CD4-positive, alpha-beta memory T cell (primary cell): ENCODE results near the gene CAMK2A. TPM values are rescaled to one million over a fixed set of nuclear protein-coding genes. Genes with fewer than 3 reads are reported as not detected.

Experiments
- CTCF ChIA-PET: fragments of 350-600 bp; sonication (Branson Sonifier 250); formaldehyde crosslinking; loops from one replicate; lab custom pipeline; 2021; ENCODE audit warnings: inconsistent platforms; ENCODE audit not compliant: partially characterized antibody; lab: Charles Lee
- POLR2A ChIA-PET: fragments of 350-600 bp; sonication (Branson Sonifier 250); formaldehyde crosslinking; loops from one replicate; lab custom pipeline; 2021; ENCODE audit not compliant: partially characterized antibody; lab: Charles Lee
- DNase-seq, 5 donors: peaks; one replicate each; pipeline versions ENCODE4 v3.0.0 to v3.0.0-alpha.2; 2020 to 2022; ENCODE audit warnings: mixed read lengths in 1 of 5
- H3K27ac ChIP-seq: one replicate; pipeline ENCODE4 v1.7.0; 2013; ENCODE audit warnings: low read depth, low read length
- H3K27me3 ChIP-seq: 2 replicates; pipeline ENCODE4 v1.7.0; 2013; ENCODE audit warnings: mild to moderate bottlenecking, low read length, moderate library complexity; ENCODE audit not compliant: insufficient read depth
- H3K36me3 ChIP-seq: 2 replicates; pipeline ENCODE4 v1.7.0; 2013; ENCODE audit warnings: mild to moderate bottlenecking, low read length, moderate library complexity; ENCODE audit not compliant: insufficient read depth
- H3K4me1 ChIP-seq: 2 replicates; pipeline ENCODE4 v1.7.0; 2013; ENCODE audit warnings: mild to moderate bottlenecking, low read length, moderate library complexity; ENCODE audit not compliant: insufficient read depth
- H3K4me3 ChIP-seq, 2 donors: one replicate each; pipeline ENCODE4 v1.7.0; 2013; ENCODE audit warnings: low read length in 2 of 2, mild to moderate bottlenecking in 1 of 2
- H3K9me3 ChIP-seq, 2 donors: one replicate each; pipeline ENCODE4 v1.7.0; 2013; ENCODE audit warnings: low read length in 2 of 2, control low read depth in 1 of 2; ENCODE audit not compliant: control insufficient read depth in 1 of 2
- H3K27ac Mint-ChIP-seq, 7 donors: one replicate each; pipeline ENCODE4 v1.8.0; 2020 to 2021; ENCODE audit warnings: mixed read lengths in 7 of 7, mild to moderate bottlenecking in 6 of 7, inconsistent platforms in 3 of 7, moderate library complexity in 3 of 7
- H3K27me3 Mint-ChIP-seq, 2 donors: one replicate each; pipeline ENCODE4 v1.8.0; 2020 to 2021; ENCODE audit warnings: mixed read lengths in 2 of 2
- H3K36me3 Mint-ChIP-seq, 2 donors: one replicate each; pipeline ENCODE4 v1.8.0; 2020 to 2021; ENCODE audit warnings: mixed read lengths in 2 of 2, inconsistent platforms in 1 of 2, mild to moderate bottlenecking in 1 of 2
- H3K4me1 Mint-ChIP-seq, 4 donors: one replicate each; pipeline ENCODE4 v1.8.0; 2020 to 2021; ENCODE audit warnings: mixed read lengths in 4 of 4, mild to moderate bottlenecking in 1 of 4
- H3K4me3 Mint-ChIP-seq, 8 donors: one replicate each; pipeline ENCODE4 v1.8.0; 2020 to 2021; ENCODE audit warnings: mixed read lengths in 8 of 8, mild to moderate bottlenecking in 7 of 8, moderate library complexity in 6 of 8, inconsistent platforms in 3 of 8
- H3K9me3 Mint-ChIP-seq, 8 donors: one replicate each; pipeline ENCODE4 v1.8.0; 2020 to 2021; ENCODE audit warnings: mixed read lengths in 8 of 8, mild to moderate bottlenecking in 5 of 8, inconsistent platforms in 3 of 8, moderate library complexity in 1 of 8
- intact Hi-C: fragments of 100-400 bp; cut with micrococcal nuclease; formaldehyde crosslinking; loops from one replicate; pipeline ENCODE4 v1.15.1; 2023
- polyA plus RNA-seq, 2 donors: library from polyadenylated mRNA; unstranded; fragments of 300-500 nt; fragmentation: Illumina TruSeq; gene quantifications; one replicate each; pipeline ENCODE4 v1.2.3, GENCODE V29; 2021
- total RNA-seq, 2 experiments: library from RNA; stranded (reverse); gene quantifications; one replicate each; pipeline ENCODE4 v1.2.3, GENCODE V29; 2021

The CAMK2A gene
- total and polyA plus RNA-seq, 4 experiments from 2014 or later: not detected

DNA sequence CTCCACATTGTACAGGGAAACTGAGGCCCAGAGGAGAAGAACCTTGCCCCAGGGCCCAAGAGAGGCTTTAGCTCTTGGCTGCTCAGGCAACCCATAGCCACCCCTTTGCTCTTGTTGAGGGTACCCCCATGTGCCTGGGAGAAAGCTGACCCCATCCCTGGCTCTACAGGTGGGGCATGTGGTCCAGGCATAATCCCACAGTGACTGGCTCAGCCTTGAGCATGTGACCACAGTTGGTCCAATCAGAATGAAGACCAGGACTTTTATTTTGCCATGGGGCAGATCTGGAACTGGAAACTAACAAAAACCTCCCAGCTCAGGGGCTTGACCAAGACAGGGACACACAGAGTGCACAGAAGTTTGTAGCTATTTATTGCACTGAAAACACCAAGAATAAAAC, 70.4 kb downstream of the CAMK2A start:
- ChIA-PET CTCF (interaction anchor here (0.5 to 2.1 kb wide), 7 partner anchors 8 to 652 kb away, joined by 3 to 12 read pairs (median 3); no protein-coding TSS in a partner anchor), POLR2A (no interaction called here)
- no peak overlapping the region for H3K4me3 ChIP-seq
- no peaks in the 10 kb centered on the region for H3K4me1 ChIP-seq
- H3K27me3 ChIP-seq: no peaks in the 10 kb centered on the region
- no peak overlapping the region for H3K27ac Mint-ChIP-seq
- H3K27ac ChIP-seq: no peak overlapping the region
- no peaks in the 10 kb centered on the region for H3K36me3 ChIP-seq
- intact Hi-C loops: loop anchor here (2.0 kb wide), 1 partner anchor 228 kb away; no protein-coding TSS in a partner anchor
- peaks cover 0 to 4% of the 10 kb centered on the region in 2 donors for H3K27me3 Mint-ChIP-seq
- no peak overlapping the region for H3K4me3 Mint-ChIP-seq
- no peaks in the 10 kb centered on the region for H3K36me3 Mint-ChIP-seq
- H3K4me1 Mint-ChIP-seq: peaks cover 0 to 5% (median under 1%) of the 10 kb centered on the region in 4 donors
- H3K9me3 Mint-ChIP-seq: no peaks in the 10 kb centered on the region
- no peak for DNase-seq
- no peaks in the 10 kb centered on the region for H3K9me3 ChIP-seq

DNA sequence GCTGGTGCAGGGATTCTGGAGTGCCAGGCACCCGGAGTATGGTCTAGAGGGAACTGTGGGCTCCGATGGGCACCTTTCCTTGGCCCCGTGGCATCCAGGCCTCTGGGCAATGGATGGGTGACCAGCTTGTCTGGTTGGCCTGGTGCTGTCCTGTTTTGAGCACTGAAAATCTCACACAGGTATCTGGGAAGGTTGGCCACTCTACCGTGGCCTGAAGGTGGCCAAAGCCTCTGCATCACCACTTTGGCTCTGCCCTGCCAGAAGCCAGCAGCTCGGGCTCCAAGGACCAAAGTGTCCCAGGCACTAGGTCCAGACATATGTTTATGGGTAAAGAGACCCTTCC, 70.9 kb downstream of the CAMK2A start:
- H3K9me3 Mint-ChIP-seq: no peaks in the 10 kb centered on the region
- Histone ChIP-seq H3K4me1 (no peaks in the 10 kb centered on the region), H3K36me3 (no peaks in the 10 kb centered on the region), H3K9me3 (no peaks in the 10 kb centered on the region), H3K27ac (no peak overlapping the region), H3K27me3 (no peaks in the 10 kb centered on the region), H3K4me3 (no peak overlapping the region)
- H3K27ac Mint-ChIP-seq: no peak overlapping the region
- peaks cover 0 to 5% (median under 1%) of the 10 kb centered on the region in 4 donors for H3K4me1 Mint-ChIP-seq
- CTCF ChIA-PET: interaction anchor here (0.5 to 2.4 kb wide), 10 partner anchors 9 to 652 kb away, joined by 3 to 12 read pairs (median 4); no protein-coding TSS in a partner anchor
- POLR2A ChIA-PET: no interaction called here
- H3K36me3 Mint-ChIP-seq: no peaks in the 10 kb centered on the region
- H3K4me3 Mint-ChIP-seq: no peak overlapping the region
- DNase-seq: no peak
- H3K27me3 Mint-ChIP-seq: peaks cover 0 to 4% of the 10 kb centered on the region in 2 donors
- intact Hi-C loops: loop anchor here (1.0 to 2.0 kb wide), 4 partner anchors 57 to 228 kb away; no protein-coding TSS in a partner anchor

DNA sequence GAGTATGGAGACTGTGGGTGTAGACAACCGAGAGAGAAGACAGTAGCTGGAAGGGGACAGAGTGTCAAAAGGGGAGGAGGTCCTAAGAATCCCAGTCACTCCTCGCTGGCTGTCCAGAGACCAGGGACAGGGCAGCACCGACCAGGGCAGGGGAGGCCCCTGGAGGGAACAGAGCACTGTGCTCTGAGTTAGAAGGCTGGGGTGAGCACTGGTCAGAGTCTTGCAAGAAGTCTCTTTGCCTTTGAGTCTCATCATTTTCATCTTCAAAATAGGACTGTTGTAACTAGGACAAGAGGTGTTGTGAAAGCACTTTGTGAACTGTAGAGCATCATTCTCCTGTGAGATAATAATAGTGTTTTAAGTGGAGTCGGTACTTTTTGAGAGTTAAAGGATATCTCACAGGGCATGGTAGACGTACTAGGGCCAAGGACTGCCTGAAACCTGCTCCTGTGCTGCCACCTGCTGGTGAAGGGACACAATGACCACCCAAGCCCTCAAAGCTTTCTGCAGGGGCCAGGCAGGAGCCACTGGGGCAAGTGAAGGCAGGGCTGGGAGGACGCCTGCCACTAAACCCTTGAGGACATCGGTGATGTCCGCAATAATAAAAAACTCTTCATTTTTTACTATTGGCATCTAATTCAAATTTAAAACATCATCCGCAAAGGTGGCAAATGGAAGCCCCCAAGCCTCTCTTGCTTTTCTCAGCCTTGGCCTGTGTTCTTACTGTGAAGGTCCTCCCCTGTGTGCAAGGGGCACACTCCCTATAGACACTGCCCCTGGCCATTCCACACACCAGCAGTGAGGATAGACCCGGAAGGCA, 71.5 kb downstream of the CAMK2A start:
- DNase-seq: peak; percentile 67 to 73 (median 71)
- no peaks in the 10 kb centered on the region for H3K4me1 ChIP-seq
- H3K36me3 ChIP-seq: no peaks in the 10 kb centered on the region
- H3K27ac ChIP-seq: no peak overlapping the region
- CTCF ChIA-PET: interaction anchor here (0.6 to 2.4 kb wide), 9 partner anchors 9 to 384 kb away, joined by 3 to 12 read pairs (median 4); no protein-coding TSS in a partner anchor
- Mint-ChIP-seq H3K36me3 (no peaks in the 10 kb centered on the region), H3K9me3 (no peaks in the 10 kb centered on the region), H3K27ac (no peak overlapping the region), H3K4me3 (no peak overlapping the region), H3K27me3 (peaks cover 0 to 4% of the 10 kb centered on the region in 2 donors), H3K4me1 (peaks cover 0 to 5% (median under 1%) of the 10 kb centered on the region in 4 donors)
- no peaks in the 10 kb centered on the region for H3K9me3 ChIP-seq
- no peaks in the 10 kb centered on the region for H3K27me3 ChIP-seq
- H3K4me3 ChIP-seq: no peak overlapping the region
- POLR2A ChIA-PET: no interaction called here
- intact Hi-C loops: loop anchor here (1.0 to 2.0 kb wide), 4 partner anchors 57 to 227 kb away; no protein-coding TSS in a partner anchor

DNA sequence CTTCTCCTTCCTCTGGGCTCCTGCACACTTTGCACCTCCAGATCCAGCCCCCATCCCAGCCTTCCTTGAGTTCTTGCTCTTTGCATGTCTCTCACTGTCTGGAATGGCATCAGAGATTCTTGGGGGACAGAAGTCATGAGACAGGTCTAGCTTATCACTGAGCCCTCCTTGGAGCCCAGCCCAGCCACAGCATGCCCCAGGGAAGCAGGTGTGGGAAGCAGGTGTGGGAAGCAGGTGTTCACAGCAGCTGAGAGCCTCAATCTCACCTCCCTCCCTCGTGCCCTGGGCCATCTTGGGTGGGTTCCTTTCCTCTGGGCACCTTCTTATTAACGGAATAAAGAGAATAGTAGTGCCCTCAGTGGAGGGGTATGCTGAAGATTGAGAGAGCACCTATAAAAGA, 72.5 kb downstream of the CAMK2A start:
- Histone ChIP-seq H3K9me3 (no peaks in the 10 kb centered on the region), H3K27me3 (no peaks in the 10 kb centered on the region), H3K27ac (no peak overlapping the region), H3K4me3 (no peak overlapping the region), H3K36me3 (no peaks in the 10 kb centered on the region), H3K4me1 (no peaks in the 10 kb centered on the region)
- intact Hi-C loops: no loop called here
- Mint-ChIP-seq H3K36me3 (no peaks in the 10 kb centered on the region), H3K27me3 (peaks cover under 1 to 4% of the 10 kb centered on the region in 2 donors), H3K9me3 (no peaks in the 10 kb centered on the region), H3K27ac (no peak overlapping the region), H3K4me3 (no peak overlapping the region), H3K4me1 (peaks cover 0 to 5% (median under 1%) of the 10 kb centered on the region in 4 donors)
- POLR2A ChIA-PET: no interaction called here
- DNase-seq: no peak
- CTCF ChIA-PET: interaction anchor here (1.0 to 2.4 kb wide), 4 partner anchors 17 to 383 kb away, joined by 3 to 7 read pairs (median 4); no protein-coding TSS in a partner anchor

DNA sequence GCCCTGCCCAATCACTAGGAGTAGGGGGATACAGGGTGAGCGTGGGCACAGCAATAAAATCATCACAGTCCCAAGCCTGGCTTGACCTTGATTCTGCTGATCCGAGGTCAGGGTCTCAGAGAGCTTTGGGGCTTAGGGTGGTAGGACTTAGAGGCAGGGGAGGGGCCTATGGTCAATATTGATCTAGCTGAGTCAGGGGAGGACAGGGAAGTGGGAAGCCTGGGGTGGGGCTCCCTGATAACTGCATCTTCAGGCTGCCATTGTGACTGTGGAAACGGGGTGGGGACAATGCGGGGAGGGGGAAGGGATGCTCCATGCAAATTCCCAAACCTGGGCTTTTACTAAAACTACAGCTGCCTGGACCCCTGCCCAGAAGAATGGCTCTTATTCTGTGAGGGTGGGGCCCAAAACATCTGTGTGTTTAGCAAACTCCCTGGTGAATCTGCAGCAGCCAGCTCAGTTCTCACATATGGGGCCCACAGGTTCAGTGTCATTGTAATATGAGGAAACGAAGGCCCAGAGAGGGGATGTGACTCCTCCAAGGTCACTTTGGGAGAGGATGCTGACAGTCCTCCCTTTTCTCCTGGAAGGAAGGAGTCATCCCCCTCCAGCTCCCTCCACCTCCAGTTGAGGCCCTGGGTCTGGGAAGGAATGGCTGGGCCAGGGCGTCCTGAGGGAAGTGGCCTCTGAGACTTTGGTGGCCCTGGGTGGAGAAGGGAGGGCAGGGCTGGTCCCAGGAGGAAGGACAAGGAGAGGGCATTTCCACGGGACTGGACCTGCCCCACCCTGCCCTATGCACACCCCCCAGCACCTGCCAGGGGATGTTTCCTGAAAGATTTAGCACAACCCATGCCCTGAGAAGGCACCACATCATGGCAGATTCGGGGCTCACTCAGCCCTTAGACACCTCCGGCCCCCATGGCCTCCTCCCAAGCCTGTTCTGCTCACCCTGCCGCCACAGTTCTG, 73.3 kb downstream of the CAMK2A start:
- POLR2A ChIA-PET: no interaction called here
- CTCF ChIA-PET: interaction anchor here (1.0 to 2.4 kb wide), 8 partner anchors 18 to 382 kb away, joined by 3 to 7 read pairs (median 4); no protein-coding TSS in a partner anchor
- Mint-ChIP-seq H3K9me3 (no peaks in the 10 kb centered on the region), H3K4me1 (peaks cover 0 to 5% (median under 1%) of the 10 kb centered on the region in 4 donors), H3K27ac (no peak overlapping the region), H3K27me3 (peaks cover 2 to 4% of the 10 kb centered on the region in 2 donors), H3K36me3 (no peaks in the 10 kb centered on the region), H3K4me3 (no peak overlapping the region)
- no peaks in the 10 kb centered on the region for H3K4me1 ChIP-seq
- H3K4me3 ChIP-seq: no peak overlapping the region
- intact Hi-C loops: no loop called here
- no peak for DNase-seq
- no peaks in the 10 kb centered on the region for H3K9me3 ChIP-seq
- H3K36me3 ChIP-seq: no peaks in the 10 kb centered on the region
- no peaks in the 10 kb centered on the region for H3K27me3 ChIP-seq
- H3K27ac ChIP-seq: no peak overlapping the region

DNA sequence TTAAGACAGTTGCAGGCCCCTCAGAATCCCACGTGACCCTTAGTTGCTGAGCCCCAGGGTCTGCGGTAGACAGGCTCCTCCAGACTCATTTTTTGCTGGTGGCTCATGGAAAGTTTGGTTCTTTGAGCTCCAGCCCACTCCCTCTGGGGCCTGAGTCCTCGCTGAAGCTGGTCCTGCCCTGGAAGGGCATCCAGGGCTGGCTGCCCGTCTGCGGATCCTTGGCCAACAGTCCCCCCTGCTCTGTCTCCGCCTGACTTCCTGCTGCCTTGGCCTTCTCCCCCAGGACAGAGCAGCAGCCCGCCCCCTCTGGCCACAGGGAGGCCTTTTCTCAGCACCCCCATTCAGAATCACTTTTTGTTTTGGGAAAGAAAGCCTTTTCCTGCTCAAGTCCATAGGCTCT, 75.3 kb downstream of the CAMK2A start:
- intact Hi-C loops: no loop called here
- Mint-ChIP-seq H3K27ac (no peak overlapping the region), H3K4me1 (peaks cover 1 to 11% (median 4%) of the 10 kb centered on the region in 4 donors), H3K36me3 (no peaks in the 10 kb centered on the region), H3K27me3 (peaks cover 2 to 4% of the 10 kb centered on the region in 2 donors), H3K4me3 (no peak overlapping the region), H3K9me3 (no peaks in the 10 kb centered on the region)
- Histone ChIP-seq H3K27ac (no peak overlapping the region), H3K9me3 (no peaks in the 10 kb centered on the region), H3K27me3 (no peaks in the 10 kb centered on the region), H3K36me3 (no peaks in the 10 kb centered on the region), H3K4me3 (no peak overlapping the region), H3K4me1 (peaks cover 4% of the 10 kb centered on the region)
- CTCF ChIA-PET: interaction anchor here (0.9 to 1.0 kb wide), 2 partner anchors 51 to 52 kb away, joined by 3 to 4 read pairs; no protein-coding TSS in a partner anchor
- no peak for DNase-seq
- POLR2A ChIA-PET: no interaction called here
